CD14-positive monocyte (primary cell): ENCODE results near the gene TOR4A. TPM values are rescaled to one million over a fixed set of nuclear protein-coding genes. Genes with fewer than 3 reads are reported as not detected.
A peak's percentile ranks its signal among the peaks of the same experiment; 100 is the strongest.

Source experiments
- DNase-seq, 3 donors: peaks; one replicate each; pipeline ENCODE4 v3.0.0-alpha.2; 2011 to 2022
- H2AFZ ChIP-seq: 2 replicates; pipeline ENCODE4 v1.6.0; 2012; ENCODE audit warnings: mild to moderate bottlenecking, low read depth, low read length, inconsistent platforms; ENCODE audit not compliant: insufficient read depth, poor library complexity, severe bottlenecking
- H3K27ac ChIP-seq, 2 donors: 1 replicate in 1 of 2; 2 replicates in 1 of 2; pipeline ENCODE4 v1.5.1; 2012 to 2013; ENCODE audit warnings: low read length in 2 of 2, control low read depth in 1 of 2, inconsistent platforms in 1 of 2, low read depth in 1 of 2, mild to moderate bottlenecking in 1 of 2
- H3K27me3 ChIP-seq, 2 donors: one replicate each; pipeline versions ENCODE4 v1.6.0 to v1.6.1; 2011 to 2013; ENCODE audit warnings: low read length in 2 of 2; ENCODE audit not compliant: control insufficient read depth in 2 of 2, insufficient read depth in 2 of 2
- H3K36me3 ChIP-seq, 2 donors: replicated peaks in 1 of 2; 1 replicate in 1 of 2; 2 replicates in 1 of 2; pipeline versions ENCODE4 v1.5.1 to v1.6.1; 2012 to 2013; ENCODE audit warnings: low read length in 2 of 2, control low read depth in 1 of 2, inconsistent platforms in 1 of 2, mild to moderate bottlenecking in 1 of 2; ENCODE audit not compliant: insufficient read depth in 2 of 2, control insufficient read depth in 1 of 2
- H3K4me1 ChIP-seq, 2 donors: 1 replicate in 1 of 2; 2 replicates in 1 of 2; pipeline versions ENCODE4 v1.5.1 to v1.6.1; 2012 to 2013; ENCODE audit warnings: low read length in 2 of 2, control low read depth in 1 of 2, inconsistent platforms in 1 of 2, mild to moderate bottlenecking in 1 of 2, moderate library complexity in 1 of 2; ENCODE audit not compliant: insufficient read depth in 2 of 2, control insufficient read depth in 1 of 2
- H3K4me2 ChIP-seq: replicated peaks from 2 replicates; pipeline ENCODE3; 2012; ENCODE audit warnings: low read length, moderate library complexity, mild to moderate bottlenecking; ENCODE audit not compliant: poor library complexity, severe bottlenecking; ENCODE audit errors: extremely low read depth
- H3K4me3 ChIP-seq, 3 experiments: fragments of 200-600 bp in 1 of 3; sonication (generic) in 1 of 3; replicated peaks in 1 of 3; 1 replicate in 2 of 3; 2 replicates in 1 of 3; pipeline ENCODE4 v1.5.1; 2011 to 2013; ENCODE audit warnings: low read length in 3 of 3, mild to moderate bottlenecking in 3 of 3, control low read depth in 2 of 3, low read depth in 2 of 3, inconsistent platforms in 1 of 3, moderate library complexity in 1 of 3
- H3K79me2 ChIP-seq: 2 replicates; pipeline ENCODE4 v1.6.0; 2012; ENCODE audit warnings: mild to moderate bottlenecking, control low read depth, inconsistent platforms, low read length, moderate library complexity; ENCODE audit not compliant: insufficient read depth
- H3K9ac ChIP-seq: 2 replicates; pipeline ENCODE4 v1.6.0; 2017; ENCODE audit warnings: low read length, mild to moderate bottlenecking; ENCODE audit not compliant: insufficient read depth, poor library complexity, severe bottlenecking
- H3K9me3 ChIP-seq, 2 donors: replicated peaks in 1 of 2; 1 replicate in 1 of 2; 2 replicates in 1 of 2; pipeline versions ENCODE4 v1.5.1 to v1.6.1; 2012 to 2013; ENCODE audit warnings: low read length in 2 of 2, control low read depth in 1 of 2; ENCODE audit not compliant: control insufficient read depth in 1 of 2, insufficient read depth in 1 of 2
- H4K20me1 ChIP-seq: 2 replicates; pipeline ENCODE4 v1.6.0; 2012; ENCODE audit warnings: mild to moderate bottlenecking, low read length, control low read depth, moderate library complexity; ENCODE audit not compliant: insufficient read depth
- H3K27ac Mint-ChIP-seq, 7 donors: one replicate each; pipeline ENCODE4 v1.8.0; 2020; ENCODE audit warnings: mild to moderate bottlenecking in 7 of 7, mixed read lengths in 7 of 7, moderate library complexity in 6 of 7, inconsistent platforms in 2 of 7
- H3K27me3 Mint-ChIP-seq, 3 donors: one replicate each; pipeline ENCODE4 v1.8.0; 2021 to 2022; ENCODE audit warnings: low read depth in 3 of 3, mild to moderate bottlenecking in 3 of 3, mixed read lengths in 3 of 3, moderate library complexity in 3 of 3, inconsistent platforms in 1 of 3
- H3K36me3 Mint-ChIP-seq, 2 donors: one replicate each; pipeline ENCODE4 v1.8.0; 2020; ENCODE audit warnings: mixed read lengths in 2 of 2, inconsistent platforms in 1 of 2, mild to moderate bottlenecking in 1 of 2
- H3K4me1 Mint-ChIP-seq: one replicate; pipeline ENCODE4 v1.8.0; 2020; ENCODE audit warnings: mild to moderate bottlenecking, mixed read lengths
- H3K4me3 Mint-ChIP-seq, 2 donors: one replicate each; pipeline ENCODE4 v1.8.0; 2020; ENCODE audit warnings: mild to moderate bottlenecking in 2 of 2, mixed read lengths in 2 of 2, moderate library complexity in 1 of 2
- H3K9me3 Mint-ChIP-seq, 7 donors: one replicate each; pipeline ENCODE4 v1.8.0; 2020 to 2022; ENCODE audit warnings: mixed read lengths in 7 of 7, mild to moderate bottlenecking in 6 of 7, moderate library complexity in 6 of 7, inconsistent platforms in 2 of 7
- CTCF ChIP-seq: fragments of 200-600 bp; IDR thresholded peaks from one replicate; pipeline ENCODE4 v1.8.0; 2022; ENCODE audit warnings: antibody characterized with exemption, mild to moderate bottlenecking
- WGBS: methylation state at CpG from one replicate; pipeline ENCODE4 v1.1.5; 2013; ENCODE audit warnings: missing lambda C conversion rate; ENCODE audit not compliant: insufficient coverage; 5-methylcytosine and 5-hydroxymethylcytosine counted together
- intact Hi-C, 2 donors: fragments of 100-400 bp; cut with micrococcal nuclease; formaldehyde crosslinking; loops; one replicate each; pipeline versions ENCODE4 v1.15.0 to v1.15.1; 2023
- polyA plus RNA-seq, 3 donors: library from polyadenylated mRNA; depleted of rRNA in 1 of 3; unstranded in 2 of 3; stranded (reverse) in 1 of 3; fragments of 300-500 nt in 2 of 3; fragments of >200 nt in 1 of 3; fragmentation: Illumina TruSeq in 2 of 3; gene quantifications; 1 replicate in 2 of 3; 2 replicates in 1 of 3; pipeline ENCODE4 v1.2.3, GENCODE V29; 2012 to 2021

TOR4A gene
- polyA plus RNA-seq, 3 donors, result 13.7 to 17.6 (median 15.4) TPM

GRCh38 chr9:137275588-137276472 lies 1.7 kb upstream of the TOR4A start:
- Histone ChIP-seq H4K20me1 (peaks cover 37% of the 10 kb centered on the region), H3K9ac (peak overlapping the region; percentile 93), H3K27ac (peak overlapping the region; percentile 96 to 98), H2AFZ (no peak overlapping the region), H3K36me3 (peaks cover 26 to 52% of the 10 kb centered on the region in 2 donors), H3K9me3 (no peaks in the 10 kb centered on the region), H3K4me3 (peak overlapping the region in 1 of 3 experiments; percentile 99), H3K4me2 (peak overlapping the region; percentile 95), H3K4me1 (peaks cover 42 to 67% of the 10 kb centered on the region in 2 donors), H3K27me3 (no peaks in the 10 kb centered on the region), H3K79me2 (peaks cover 48% of the 10 kb centered on the region)
- no peak for TF ChIP-seq CTCF
- Mint-ChIP-seq H3K36me3 (peaks cover 16 to 45% of the 10 kb centered on the region in 2 donors), H3K4me1 (peaks cover 45% of the 10 kb centered on the region), H3K9me3 (no peaks in the 10 kb centered on the region), H3K27me3 (peaks cover 0 to 4% (median 2%) of the 10 kb centered on the region in 3 donors), H3K27ac (peak overlapping the region; percentile 7 to 89 (median 74)), H3K4me3 (peak overlapping the region; percentile 39 to 62)
- whole genome bisulfite sequencing, result 72% methylated on average over 23 of the region's 24 CpGs
- intact Hi-C loops, result no loop called here
- DNase-seq, result peak in 1 of 3 donors; percentile 19

- Mint-ChIP-seq H3K27me3 (peaks cover 0 to 4% (median 2%) of the 10 kb centered on the region in 3 donors), H3K27ac (peak overlapping the region; percentile 94 to 99 (median 97)), H3K9me3 (no peaks in the 10 kb centered on the region), H3K36me3 (peaks cover 10 to 36% of the 10 kb centered on the region in 2 donors), H3K4me3 (peak overlapping the region; percentile 88 to 93), H3K4me1 (peaks cover 42% of the 10 kb centered on the region)
- Histone ChIP-seq H3K79me2 (peaks cover 56% of the 10 kb centered on the region), H4K20me1 (peaks cover 41% of the 10 kb centered on the region), H3K27me3 (no peaks in the 10 kb centered on the region), H2AFZ (peak overlapping the region; percentile 76), H3K4me1 (peaks cover 42 to 74% of the 10 kb centered on the region in 2 donors), H3K9me3 (no peaks in the 10 kb centered on the region), H3K27ac (peak overlapping the region; percentile 96 to 98), H3K36me3 (peaks cover 25 to 48% of the 10 kb centered on the region in 2 donors), H3K4me2 (peak overlapping the region; percentile 95), H3K9ac (peak overlapping the region; percentile 93), H3K4me3 (peak overlapping the region; percentile 44 to 99 (median 98))
- intact Hi-C loops, result no loop called here
- no peak for TF ChIP-seq CTCF
- DNase-seq, result peak; percentile 38 to 62 (median 42)
- 32% methylated on average over 15 of the region's 30 CpGs for WGBS
Measured at GRCh38 chr9:137276473-137277328, 825 bp upstream of the TOR4A start.
